ENCODE measurements around the gene CORIN.

The CORIN gene

DNA sequence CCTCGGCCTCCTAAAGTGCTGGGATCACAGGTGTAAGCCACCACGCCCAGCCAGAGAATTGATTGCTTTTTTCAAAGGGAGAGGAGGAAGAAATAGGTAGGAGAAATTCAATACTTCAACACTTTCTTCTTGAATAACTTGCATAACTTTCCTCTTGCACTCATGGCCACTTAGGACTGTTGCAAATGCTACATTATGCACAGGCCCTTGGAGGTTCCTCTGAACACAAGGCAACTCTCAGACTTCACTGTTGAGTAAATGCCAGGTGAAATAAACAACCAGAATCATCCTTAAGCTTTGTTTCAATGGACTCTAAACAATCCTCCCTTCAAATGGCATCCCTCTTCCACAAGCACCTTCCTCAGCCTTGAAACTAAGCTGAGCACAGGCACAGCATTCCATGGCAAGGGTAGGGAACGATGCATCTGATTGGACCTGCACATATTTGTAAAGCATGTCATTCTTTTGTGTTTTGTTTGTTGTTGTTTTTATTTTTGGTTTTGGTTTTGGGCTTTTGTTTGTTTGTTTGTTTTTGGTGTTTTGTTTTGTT is 28.1 kb downstream of the CORIN start:
- TF ChIP-seq TARDBP (IDR thresholded peaks at IDR 0.05): no peak
- no peak for TF ChIP-seq SUZ12 (IDR thresholded peaks at IDR 0.05)
- no peak for TF ChIP-seq HDGF (IDR thresholded peaks at IDR 0.05; ENCODE audit: borderline replicate concordance)
- TF ChIP-seq ZNF384 (IDR thresholded peaks at IDR 0.05): no peak
- TF ChIP-seq, protein P1, sequence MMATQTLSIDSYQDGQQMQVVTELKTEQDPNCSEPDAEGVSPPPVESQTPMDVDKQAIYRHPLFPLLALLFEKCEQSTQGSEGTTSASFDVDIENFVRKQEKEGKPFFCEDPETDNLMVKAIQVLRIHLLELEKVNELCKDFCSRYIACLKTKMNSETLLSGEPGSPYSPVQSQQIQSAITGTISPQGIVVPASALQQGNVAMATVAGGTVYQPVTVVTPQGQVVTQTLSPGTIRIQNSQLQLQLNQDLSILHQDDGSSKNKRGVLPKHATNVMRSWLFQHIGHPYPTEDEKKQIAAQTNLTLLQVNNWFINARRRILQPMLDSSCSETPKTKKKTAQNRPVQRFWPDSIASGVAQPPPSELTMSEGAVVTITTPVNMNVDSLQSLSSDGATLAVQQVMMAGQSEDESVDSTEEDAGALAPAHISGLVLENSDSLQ (IDR thresholded peaks at IDR 0.05): no peak
- TF ChIP-seq FOXK2 (IDR thresholded peaks at IDR 0.05): no peak
- no peak for TF ChIP-seq BHLHE40 (IDR thresholded peaks at IDR 0.05; ENCODE audit: borderline replicate concordance)
- TF ChIP-seq FOXA1 (IDR thresholded peaks at IDR 0.05): no peak
- TF ChIP-seq ARNT (IDR thresholded peaks at IDR 0.05): no peak
- TF ChIP-seq LEF1 (IDR thresholded peaks at IDR 0.05; ENCODE audit: borderline replicate concordance): no peak
- no peak for TF ChIP-seq NFRKB (IDR thresholded peaks at IDR 0.05)
- no peak for TF ChIP-seq FOXM1 (IDR thresholded peaks at IDR 0.05; ENCODE audit: borderline replicate concordance)
- TF ChIP-seq SP1 (IDR thresholded peaks at IDR 0.05): no peak
- TF ChIP-seq L3MBTL2 (conservative IDR thresholded peaks at IDR 0.05): no peak
- TF ChIP-seq ELF4 (IDR thresholded peaks at IDR 0.05): no peak
- ChIA-PET POLR2A (no interaction called here), CTCF (no interaction called here)
- no peak for DNase-seq (ENCODE audit: extremely low spot score)

DNA sequence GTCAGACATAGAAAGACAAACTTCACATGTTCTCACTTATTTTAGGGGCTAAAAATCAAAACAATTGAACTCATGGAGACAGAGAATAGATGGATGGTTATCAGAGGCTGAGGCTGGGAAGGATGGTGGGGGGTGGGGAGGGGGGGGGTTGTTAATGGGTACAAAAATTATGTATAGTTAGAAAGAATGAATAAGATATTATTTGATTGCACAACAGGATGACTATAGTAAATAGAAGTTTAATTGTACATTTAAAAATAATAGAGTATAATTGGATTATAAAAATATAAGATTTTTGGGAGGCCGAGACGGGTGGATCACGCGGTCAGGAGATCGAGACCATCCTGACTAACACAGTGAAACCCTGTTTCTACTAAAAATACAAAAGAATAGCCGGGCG is 33.3 kb downstream of the CORIN start:
- TF ChIP-seq ARNT (IDR thresholded peaks at IDR 0.05) (no peak), TARDBP (IDR thresholded peaks at IDR 0.05) (no peak), FOXM1 (IDR thresholded peaks at IDR 0.05; ENCODE audit: borderline replicate concordance) (no peak), FOXK2 (IDR thresholded peaks at IDR 0.05) (no peak), SUZ12 (IDR thresholded peaks at IDR 0.05) (no peak)
- TF ChIP-seq, protein P1 (IDR thresholded peaks at IDR 0.05): no peak
- ChIA-PET POLR2A (no interaction called here), CTCF (no interaction called here)
- DNase-seq (ENCODE audit: extremely low spot score): no peak

DNA sequence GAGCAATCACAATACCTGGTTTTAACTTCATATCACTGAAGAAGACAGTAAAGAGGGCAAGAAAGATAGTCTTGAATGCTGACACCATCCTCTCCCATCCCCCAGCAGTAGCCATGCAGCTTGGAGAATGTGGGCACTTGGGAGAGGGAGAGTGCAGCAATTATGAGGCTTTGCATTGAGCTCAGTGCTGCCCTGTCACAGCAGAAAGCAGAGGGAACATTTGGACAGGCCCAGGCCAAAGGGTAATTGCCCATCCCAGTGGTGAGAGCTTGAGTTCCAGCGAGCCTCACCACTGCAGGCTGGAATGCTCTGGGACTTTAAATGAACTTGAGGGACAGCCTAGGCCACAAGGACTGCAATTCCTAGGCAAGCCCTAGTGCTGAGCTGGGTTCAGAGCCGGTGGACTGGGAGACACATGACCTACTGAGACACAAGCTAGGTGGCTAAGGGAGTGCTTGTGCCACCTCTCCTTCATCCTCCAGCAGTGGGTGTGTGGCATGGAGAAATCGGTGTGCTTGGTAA is 36.3 kb downstream of the CORIN start:
- no peak for TF ChIP-seq SUZ12 (IDR thresholded peaks at IDR 0.05)
- TF ChIP-seq TARDBP (IDR thresholded peaks at IDR 0.05): no peak
- no peak for TF ChIP-seq BHLHE40 (IDR thresholded peaks at IDR 0.05; ENCODE audit: borderline replicate concordance)
- no peak for TF ChIP-seq FOXA1 (IDR thresholded peaks at IDR 0.05)
- TF ChIP-seq LEF1 (IDR thresholded peaks at IDR 0.05; ENCODE audit: borderline replicate concordance): no peak
- TF ChIP-seq, protein P1 (IDR thresholded peaks at IDR 0.05): no peak
- TF ChIP-seq SP1 (IDR thresholded peaks at IDR 0.05): no peak
- TF ChIP-seq CTBP1 (IDR thresholded peaks at IDR 0.05; ENCODE audit: borderline replicate concordance): no peak
- TF ChIP-seq NFRKB (IDR thresholded peaks at IDR 0.05): no peak
- no peak for TF ChIP-seq FOXM1 (IDR thresholded peaks at IDR 0.05; ENCODE audit: borderline replicate concordance)
- TF ChIP-seq HDGF (IDR thresholded peaks at IDR 0.05; ENCODE audit: borderline replicate concordance): no peak
- TF ChIP-seq FOXK2 (IDR thresholded peaks at IDR 0.05): no peak
- no peak for TF ChIP-seq ZNF384 (IDR thresholded peaks at IDR 0.05)
- TF ChIP-seq L3MBTL2 (conservative IDR thresholded peaks at IDR 0.05): no peak
- TF ChIP-seq ARNT (IDR thresholded peaks at IDR 0.05): no peak
- TF ChIP-seq ELF4 (IDR thresholded peaks at IDR 0.05): no peak
- no peak for DNase-seq (ENCODE audit: extremely low spot score)
- ChIA-PET POLR2A (no interaction called here), CTCF (no interaction called here)

DNA sequence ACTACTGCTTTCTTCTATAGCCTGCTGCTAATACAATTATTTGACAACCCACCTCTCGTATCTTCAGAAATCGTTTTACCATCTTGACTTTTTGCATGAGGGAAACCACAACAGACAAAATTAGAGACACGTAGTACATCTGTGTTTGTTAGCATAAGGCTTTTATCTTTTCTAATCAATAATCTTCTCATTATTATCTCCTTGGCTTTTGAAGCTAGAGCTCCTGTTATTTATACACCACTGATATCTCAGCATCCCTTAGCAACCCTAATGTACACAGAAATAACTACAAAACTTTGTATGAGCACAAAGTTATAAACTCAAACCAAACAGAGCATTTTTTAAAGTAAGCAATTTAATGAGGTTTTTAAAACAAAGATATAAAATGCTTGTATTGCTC is 39.7 kb downstream of the CORIN start:
- DNase-seq (ENCODE audit: extremely low spot score): no peak
- POLR2A ChIA-PET: no interaction called here
- TF ChIP-seq CTBP1 (IDR thresholded peaks at IDR 0.05; ENCODE audit: borderline replicate concordance) (no peak), L3MBTL2 (conservative IDR thresholded peaks at IDR 0.05) (no peak), SUZ12 (IDR thresholded peaks at IDR 0.05) (no peak), SP1 (IDR thresholded peaks at IDR 0.05) (no peak), FOXA1 (IDR thresholded peaks at IDR 0.05) (no peak), FOXK2 (IDR thresholded peaks at IDR 0.05) (no peak), ZNF384 (IDR thresholded peaks at IDR 0.05) (no peak), BHLHE40 (IDR thresholded peaks at IDR 0.05; ENCODE audit: borderline replicate concordance) (no peak), FOXM1 (IDR thresholded peaks at IDR 0.05; ENCODE audit: borderline replicate concordance) (no peak), TARDBP (IDR thresholded peaks at IDR 0.05) (no peak), ELF4 (IDR thresholded peaks at IDR 0.05) (no peak), NFRKB (IDR thresholded peaks at IDR 0.05) (no peak), HDGF (IDR thresholded peaks at IDR 0.05; ENCODE audit: borderline replicate concordance) (no peak), ARNT (IDR thresholded peaks at IDR 0.05) (no peak), LEF1 (IDR thresholded peaks at IDR 0.05; ENCODE audit: borderline replicate concordance) (no peak)
- TF ChIP-seq, protein P1 (IDR thresholded peaks at IDR 0.05): no peak
- CTCF ChIA-PET: no interaction called here

DNA sequence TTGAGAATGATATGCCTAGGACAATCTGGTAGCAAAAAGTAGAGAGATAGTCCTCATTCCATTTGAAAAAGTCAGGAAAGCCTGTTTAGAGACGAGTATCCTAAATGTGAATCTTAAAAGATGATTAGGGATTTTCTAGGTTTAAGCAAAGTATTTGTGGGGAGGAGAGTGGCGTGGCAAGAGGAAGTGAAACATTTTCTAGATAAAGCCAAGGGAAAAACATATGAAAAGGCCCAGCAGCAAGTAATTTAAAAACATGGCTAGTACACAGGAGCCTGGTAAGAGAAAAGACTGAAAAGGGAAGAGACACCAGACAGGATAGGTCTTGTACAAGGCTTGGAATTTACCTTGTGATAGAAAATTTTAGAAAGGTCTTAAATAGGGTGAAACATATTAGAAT is 45.9 kb downstream of the CORIN start:
- POLR2A ChIA-PET: no interaction called here
- no peak for TF ChIP-seq CTBP1 (IDR thresholded peaks at IDR 0.05; ENCODE audit: borderline replicate concordance)
- no peak for TF ChIP-seq ZNF384 (IDR thresholded peaks at IDR 0.05)
- no peak for TF ChIP-seq SUZ12 (IDR thresholded peaks at IDR 0.05)
- TF ChIP-seq FOXM1 (IDR thresholded peaks at IDR 0.05; ENCODE audit: borderline replicate concordance): no peak
- TF ChIP-seq TARDBP (IDR thresholded peaks at IDR 0.05): no peak
- TF ChIP-seq ELF4 (IDR thresholded peaks at IDR 0.05): no peak
- TF ChIP-seq LEF1 (IDR thresholded peaks at IDR 0.05; ENCODE audit: borderline replicate concordance): no peak
- TF ChIP-seq HDGF (IDR thresholded peaks at IDR 0.05; ENCODE audit: borderline replicate concordance): no peak
- DNase-seq (ENCODE audit: extremely low spot score): no peak
- CTCF ChIA-PET: no interaction called here

Measured in HEK293T (cell line).